ENCODE data around the gene PAM.

PAM gene

GRCh38 chr5:102722931-102723330 lies 32.2 kb upstream of the PAM start:
- FAIRE-seq, result no peak
- TF ChIP-seq TAF1 (IDR thresholded peaks at IDR 0.05; ENCODE audit: low read depth, low read length), result no peak
- no peak for TF ChIP-seq POLR2AphosphoS5 (IDR thresholded peaks at IDR 0.05; ENCODE audit: low read depth, low read length)
- TF ChIP-seq POU2F2 (IDR thresholded peaks at IDR 0.05; ENCODE audit: low read depth, low read length), result no peak
- no peak for TF ChIP-seq PAX5 (IDR thresholded peaks at IDR 0.05; ENCODE audit: insufficient read depth, low read length, severe bottlenecking)
- TF ChIP-seq SPI1 (IDR thresholded peaks at IDR 0.05; ENCODE audit: low read depth, low read length), result no peak
- TF ChIP-seq POLR2A (IDR thresholded peaks at IDR 0.05; ENCODE audit: low read depth, low read length), result no peak
- DNase-seq (ENCODE audit: insufficient read length, low spot score), result no peak

GRCh38 chr5:102731693-102732092 lies 23.4 kb upstream of the PAM start:
- TF ChIP-seq POU2F2 (IDR thresholded peaks at IDR 0.05; ENCODE audit: low read depth, low read length) (no peak), PAX5 (IDR thresholded peaks at IDR 0.05; ENCODE audit: insufficient read depth, low read length, severe bottlenecking) (no peak), SPI1 (IDR thresholded peaks at IDR 0.05; ENCODE audit: low read depth, low read length) (no peak), POLR2AphosphoS5 (IDR thresholded peaks at IDR 0.05; ENCODE audit: low read depth, low read length) (no peak), TAF1 (IDR thresholded peaks at IDR 0.05; ENCODE audit: low read depth, low read length) (no peak)
- FAIRE-seq (no peak), DNase-seq (ENCODE audit: insufficient read length, low spot score) (no peak)

GRCh38 chr5:102733534-102733933 lies 21.6 kb upstream of the PAM start:
- FAIRE-seq (no peak), DNase-seq (ENCODE audit: insufficient read length, low spot score) (no peak)
- TF ChIP-seq SPI1 (IDR thresholded peaks at IDR 0.05; ENCODE audit: low read depth, low read length), result no peak
- no peak for TF ChIP-seq POLR2AphosphoS5 (IDR thresholded peaks at IDR 0.05; ENCODE audit: low read depth, low read length)
- TF ChIP-seq PAX5 (IDR thresholded peaks at IDR 0.05; ENCODE audit: insufficient read depth, low read length, severe bottlenecking), result no peak
- no peak for TF ChIP-seq TAF1 (IDR thresholded peaks at IDR 0.05; ENCODE audit: low read depth, low read length)
- TF ChIP-seq POU2F2 (IDR thresholded peaks at IDR 0.05; ENCODE audit: low read depth, low read length), result no peak
- TF ChIP-seq POLR2A (IDR thresholded peaks at IDR 0.05; ENCODE audit: low read depth, low read length), result no peak

DNA sequence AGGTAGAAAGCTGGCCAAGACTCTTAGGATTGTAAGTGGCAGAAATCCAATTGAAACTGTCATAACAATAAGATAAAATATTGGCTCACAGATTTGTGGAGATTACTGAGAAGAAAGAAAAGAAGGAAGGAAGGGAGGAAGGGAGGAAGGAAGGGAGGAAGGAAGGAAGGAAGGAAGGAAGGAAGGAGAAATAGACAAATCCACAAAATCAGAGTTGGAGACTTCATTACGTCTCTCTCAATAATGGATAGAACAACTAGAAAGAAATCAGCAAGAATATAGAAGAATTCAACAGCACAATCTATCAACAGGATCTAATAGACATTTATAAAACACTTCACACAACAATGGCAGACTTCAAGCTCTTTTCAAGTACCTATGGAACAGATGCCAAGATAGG lies 17.9 kb upstream of the PAM start:
- no peak for TF ChIP-seq POLR2AphosphoS5 (IDR thresholded peaks at IDR 0.05; ENCODE audit: low read depth, low read length)
- FAIRE-seq (no peak), DNase-seq (ENCODE audit: insufficient read length, low spot score) (no peak)

DNA sequence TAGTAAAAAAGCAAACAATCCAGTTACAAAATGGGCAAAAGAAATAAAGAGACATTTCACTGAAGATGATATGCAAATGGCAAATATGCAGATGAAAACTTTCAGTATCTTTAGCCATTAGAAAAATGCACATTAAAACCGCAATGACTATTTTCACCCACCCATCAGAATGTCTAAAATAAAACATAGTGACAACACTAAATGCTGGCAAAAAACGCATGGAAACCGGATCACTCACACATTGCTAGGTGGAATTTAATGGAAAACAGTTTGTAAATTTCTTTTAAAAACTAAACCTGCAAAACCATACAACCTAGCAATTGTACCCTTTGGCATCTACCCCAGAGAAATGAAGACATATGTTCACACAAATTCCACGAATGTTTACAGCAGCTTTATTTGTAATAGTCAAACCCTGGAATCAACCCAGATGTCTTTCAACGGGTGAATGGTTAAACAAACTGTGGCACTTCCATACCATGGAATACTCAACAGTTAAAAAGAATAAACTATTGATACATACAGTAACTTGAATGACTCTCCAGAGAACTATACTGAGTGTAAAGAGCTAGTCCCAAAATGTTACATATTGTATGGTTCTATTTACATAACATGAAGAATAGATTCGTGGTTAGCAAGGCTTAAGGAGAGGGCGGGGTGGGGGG lies 17.2 kb upstream of the PAM start:
- TF ChIP-seq POLR2A (IDR thresholded peaks at IDR 0.05; ENCODE audit: low read depth, low read length), result no peak
- TF ChIP-seq POU2F2 (IDR thresholded peaks at IDR 0.05; ENCODE audit: low read depth, low read length), result no peak
- TF ChIP-seq TAF1 (IDR thresholded peaks at IDR 0.05; ENCODE audit: low read depth, low read length), result no peak
- no peak for TF ChIP-seq PAX5 (IDR thresholded peaks at IDR 0.05; ENCODE audit: insufficient read depth, low read length, severe bottlenecking)
- no peak for TF ChIP-seq SPI1 (IDR thresholded peaks at IDR 0.05; ENCODE audit: low read depth, low read length)
- no peak for TF ChIP-seq POLR2AphosphoS5 (IDR thresholded peaks at IDR 0.05; ENCODE audit: low read depth, low read length)
- FAIRE-seq, result no peak

GRCh38 chr5:102740515-102740914 lies 14.6 kb upstream of the PAM start:
- FAIRE-seq (no peak), DNase-seq (ENCODE audit: insufficient read length, low spot score) (no peak)
- no peak for TF ChIP-seq TAF1 (IDR thresholded peaks at IDR 0.05; ENCODE audit: low read depth, low read length)
- no peak for TF ChIP-seq SPI1 (IDR thresholded peaks at IDR 0.05; ENCODE audit: low read depth, low read length)
- TF ChIP-seq POLR2AphosphoS5 (IDR thresholded peaks at IDR 0.05; ENCODE audit: low read depth, low read length), result no peak
- no peak for TF ChIP-seq PAX5 (IDR thresholded peaks at IDR 0.05; ENCODE audit: insufficient read depth, low read length, severe bottlenecking)
- TF ChIP-seq POU2F2 (IDR thresholded peaks at IDR 0.05; ENCODE audit: low read depth, low read length), result no peak
- TF ChIP-seq POLR2A (IDR thresholded peaks at IDR 0.05; ENCODE audit: low read depth, low read length), result no peak

More for the DNA sequence above, 17.2 kb upstream of the PAM start:
- no peak for DNase-seq (ENCODE audit: insufficient read length, low spot score)

- DNase-seq (ENCODE audit: insufficient read length, low spot score), result no peak
Measured at GRCh38 chr5:102742215-102742614, 12.9 kb upstream of the PAM start.

GRCh38 chr5:102743900-102744299 lies 11.2 kb upstream of the PAM start:
- DNase-seq (ENCODE audit: insufficient read length, low spot score) (no peak), FAIRE-seq (peak; percentile 5)
- no peak for TF ChIP-seq SPI1 (IDR thresholded peaks at IDR 0.05; ENCODE audit: low read depth, low read length)
- no peak for TF ChIP-seq POLR2A (IDR thresholded peaks at IDR 0.05; ENCODE audit: low read depth, low read length)
- TF ChIP-seq TAF1 (IDR thresholded peaks at IDR 0.05; ENCODE audit: low read depth, low read length), result no peak
- TF ChIP-seq POLR2AphosphoS5 (IDR thresholded peaks at IDR 0.05; ENCODE audit: low read depth, low read length), result no peak
- no peak for TF ChIP-seq POU2F2 (IDR thresholded peaks at IDR 0.05; ENCODE audit: low read depth, low read length)
- TF ChIP-seq PAX5 (IDR thresholded peaks at IDR 0.05; ENCODE audit: insufficient read depth, low read length, severe bottlenecking), result no peak

More at GRCh38 chr5:102742215-102742614, 12.9 kb upstream of the PAM start:
- FAIRE-seq, result no peak
- TF ChIP-seq POU2F2 (IDR thresholded peaks at IDR 0.05; ENCODE audit: low read depth, low read length) (no peak), POLR2A (IDR thresholded peaks at IDR 0.05; ENCODE audit: low read depth, low read length) (no peak), TAF1 (IDR thresholded peaks at IDR 0.05; ENCODE audit: low read depth, low read length) (no peak), SPI1 (IDR thresholded peaks at IDR 0.05; ENCODE audit: low read depth, low read length) (no peak), PAX5 (IDR thresholded peaks at IDR 0.05; ENCODE audit: insufficient read depth, low read length, severe bottlenecking) (no peak), POLR2AphosphoS5 (IDR thresholded peaks at IDR 0.05; ENCODE audit: low read depth, low read length) (no peak)

DNA sequence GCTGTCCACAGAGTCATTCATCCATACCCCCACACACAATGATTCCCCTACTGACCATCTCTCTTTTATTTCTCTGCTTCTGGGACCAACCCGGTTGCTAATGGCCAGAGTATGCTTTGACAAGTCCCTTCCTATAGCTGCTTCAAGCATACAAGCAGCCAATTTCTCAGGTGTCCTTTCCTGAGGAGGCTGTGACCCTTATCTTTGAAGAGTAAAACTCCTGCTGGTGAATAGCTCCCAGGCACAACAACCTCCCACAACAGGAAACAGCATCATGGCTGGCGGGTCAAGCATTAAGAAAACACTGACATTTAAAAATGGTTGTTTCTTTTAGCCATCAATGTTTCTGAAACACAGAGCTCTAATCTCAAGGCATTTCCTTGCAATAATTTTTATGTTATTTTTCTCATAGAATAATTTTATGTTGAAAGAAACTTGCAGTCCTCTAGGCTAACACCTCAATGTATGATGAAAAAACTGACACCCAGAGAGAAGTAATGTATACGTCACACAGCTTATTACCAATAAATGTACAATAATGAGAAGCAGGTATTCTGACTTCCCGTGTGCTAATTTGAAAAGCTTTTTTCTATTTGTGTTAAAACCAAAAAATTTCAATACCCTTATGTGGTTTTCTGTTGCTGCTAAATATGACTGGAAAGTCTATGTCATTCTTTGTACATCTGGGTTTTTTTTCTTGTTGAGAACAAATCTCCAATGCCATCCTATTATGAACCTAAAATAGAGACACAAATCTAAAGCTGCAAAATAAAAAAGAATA lies 7.5 kb upstream of the PAM start:
- DNase-seq (ENCODE audit: insufficient read length, low spot score) (no peak), FAIRE-seq (peak; percentile 51)
- no peak for TF ChIP-seq SPI1 (IDR thresholded peaks at IDR 0.05; ENCODE audit: low read depth, low read length)
- TF ChIP-seq POLR2AphosphoS5 (IDR thresholded peaks at IDR 0.05; ENCODE audit: low read depth, low read length), result no peak
- no peak for TF ChIP-seq POU2F2 (IDR thresholded peaks at IDR 0.05; ENCODE audit: low read depth, low read length)
- TF ChIP-seq PAX5 (IDR thresholded peaks at IDR 0.05; ENCODE audit: insufficient read depth, low read length, severe bottlenecking), result no peak
- no peak for TF ChIP-seq POLR2A (IDR thresholded peaks at IDR 0.05; ENCODE audit: low read depth, low read length)
- no peak for TF ChIP-seq TAF1 (IDR thresholded peaks at IDR 0.05; ENCODE audit: low read depth, low read length)

All from GM12891 (cell line).